ENCODE measurements around the gene ZNF438.

Gene ZNF438

GRCh38 chr10:30865141-30865926, 166.3 kb downstream of the ZNF438 start:
- Histone ChIP-seq H3K36me3 (ENCODE audit: control insufficient read depth, insufficient read depth, low read length) (no peaks in the 10 kb centered on the region), H3K27ac (ENCODE audit: low read length) (no peak overlapping the region), H3K4me3 (ENCODE audit: low read length) (no peak overlapping the region), H3K9me3 (ENCODE audit: control insufficient read depth, insufficient read depth, low read length) (no peaks in the 10 kb centered on the region), H3K4me1 (ENCODE audit: control insufficient read depth, insufficient read depth, low read length) (no peaks in the 10 kb centered on the region), H3K27me3 (ENCODE audit: control insufficient read depth, insufficient read depth, low read length) (no peaks in the 10 kb centered on the region)
- WGBS (ENCODE audit: insufficient coverage, insufficient read length): no CpG with 5 or more reads among the region's 7 CpGs
- DNase-seq (ENCODE audit: low read depth, low spot score): no peak

- no peak overlapping the region for H3K27ac ChIP-seq (ENCODE audit: low read length)
- no peaks in the 10 kb centered on the region for H3K4me1 ChIP-seq (ENCODE audit: control insufficient read depth, insufficient read depth, low read length)
- H3K4me3 ChIP-seq (ENCODE audit: low read length): no peak overlapping the region
- no peaks in the 10 kb centered on the region for H3K27me3 ChIP-seq (ENCODE audit: control insufficient read depth, insufficient read depth, low read length)
- H3K36me3 ChIP-seq (ENCODE audit: control insufficient read depth, insufficient read depth, low read length): no peaks in the 10 kb centered on the region
- DNase-seq (ENCODE audit: low read depth, low spot score): no peak
- no CpG with 5 or more reads among the region's 9 CpGs for whole genome bisulfite sequencing (ENCODE audit: insufficient coverage, insufficient read length)
- H3K9me3 ChIP-seq (ENCODE audit: control insufficient read depth, insufficient read depth, low read length): no peaks in the 10 kb centered on the region
Observed at GRCh38 chr10:30863516-30864210, 168.0 kb downstream of the ZNF438 start.

GRCh38 chr10:30862486-30862885, 169.2 kb downstream of the ZNF438 start:
- DNase-seq (ENCODE audit: low read depth, low spot score): no peak
- H3K9me3 ChIP-seq (ENCODE audit: control insufficient read depth, insufficient read depth, low read length): no peaks in the 10 kb centered on the region
- no peak overlapping the region for H3K4me3 ChIP-seq (ENCODE audit: low read length)
- H3K27ac ChIP-seq (ENCODE audit: low read length): no peak overlapping the region
- H3K36me3 ChIP-seq (ENCODE audit: control insufficient read depth, insufficient read depth, low read length): no peaks in the 10 kb centered on the region
- H3K4me1 ChIP-seq (ENCODE audit: control insufficient read depth, insufficient read depth, low read length): peaks cover 2% of the 10 kb centered on the region; the same call in 1 of the 2 replicates
- H3K27me3 ChIP-seq (ENCODE audit: control insufficient read depth, insufficient read depth, low read length): no peaks in the 10 kb centered on the region
- no CpG with 5 or more reads among the region's 2 CpGs for WGBS (ENCODE audit: insufficient coverage, insufficient read length)

GRCh38 chr10:30861976-30862375, 169.7 kb downstream of the ZNF438 start:
- Histone ChIP-seq H3K36me3 (ENCODE audit: control insufficient read depth, insufficient read depth, low read length) (no peaks in the 10 kb centered on the region), H3K9me3 (ENCODE audit: control insufficient read depth, insufficient read depth, low read length) (no peaks in the 10 kb centered on the region), H3K27me3 (ENCODE audit: control insufficient read depth, insufficient read depth, low read length) (no peaks in the 10 kb centered on the region), H3K27ac (ENCODE audit: low read length) (no peak overlapping the region), H3K4me1 (ENCODE audit: control insufficient read depth, insufficient read depth, low read length) (peaks cover 2% of the 10 kb centered on the region; the same call in 1 of the 2 replicates), H3K4me3 (ENCODE audit: low read length) (no peak overlapping the region)
- WGBS (ENCODE audit: insufficient coverage, insufficient read length): no CpG with 5 or more reads among the region's 3 CpGs
- DNase-seq (ENCODE audit: low read depth, low spot score): no peak

DNA sequence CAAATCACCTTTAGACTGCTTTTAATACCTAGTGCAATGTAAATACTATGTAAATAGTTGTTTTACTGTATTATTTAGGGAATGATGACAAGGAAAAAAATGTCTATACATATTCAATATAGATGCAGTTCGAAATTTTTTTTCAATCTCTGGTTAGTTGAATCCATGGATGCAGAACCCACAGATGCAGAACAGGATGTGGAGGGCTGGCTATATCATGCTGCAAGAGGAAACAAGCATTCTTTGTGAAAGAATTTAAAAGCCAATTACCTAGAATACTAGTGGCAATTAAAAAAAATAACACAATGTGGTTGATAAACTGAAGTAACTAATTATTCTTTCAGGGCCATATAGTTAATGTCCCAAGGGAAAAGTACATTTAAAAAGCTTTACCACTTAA, 170.4 kb downstream of the ZNF438 start:
- Histone ChIP-seq H3K27me3 (ENCODE audit: control insufficient read depth, insufficient read depth, low read length) (no peaks in the 10 kb centered on the region), H3K27ac (ENCODE audit: low read length) (no peak overlapping the region)
- WGBS (ENCODE audit: insufficient coverage, insufficient read length): no CpG with 5 or more reads among the region's 1 CpG

DNA sequence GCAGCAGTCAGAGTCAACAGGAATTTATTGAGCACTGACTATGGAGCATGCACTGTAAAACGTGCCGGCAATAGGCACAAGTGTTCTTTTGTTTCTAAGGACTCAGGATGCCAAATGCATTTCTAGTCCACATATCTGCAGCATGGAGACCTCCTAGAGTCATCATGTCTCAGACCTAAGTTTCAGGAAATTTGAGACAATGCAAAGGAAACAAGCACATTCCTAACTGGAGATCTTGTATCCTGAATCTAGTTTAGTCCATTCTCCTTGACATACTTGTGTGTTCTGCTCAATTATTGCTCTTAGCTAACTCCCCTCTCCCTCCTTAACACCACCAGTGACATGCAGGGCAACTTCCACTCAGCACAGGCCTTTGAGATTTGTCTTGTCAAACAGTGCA, 173.2 kb downstream of the ZNF438 start:
- Histone ChIP-seq H3K4me1 (ENCODE audit: control insufficient read depth, insufficient read depth, low read length) (peaks cover 2% of the 10 kb centered on the region; the same call in 1 of the 2 replicates), H3K27ac (ENCODE audit: low read length) (no peak overlapping the region), H3K4me3 (ENCODE audit: low read length) (no peak overlapping the region), H3K27me3 (ENCODE audit: control insufficient read depth, insufficient read depth, low read length) (no peaks in the 10 kb centered on the region), H3K36me3 (ENCODE audit: control insufficient read depth, insufficient read depth, low read length) (no peaks in the 10 kb centered on the region), H3K9me3 (ENCODE audit: control insufficient read depth, insufficient read depth, low read length) (no peaks in the 10 kb centered on the region)
- no CpG with 5 or more reads among the region's 2 CpGs for WGBS (ENCODE audit: insufficient coverage, insufficient read length)
- DNase-seq (ENCODE audit: low read depth, low spot score): no peak

More for the DNA sequence above, 170.4 kb downstream of the ZNF438 start:
- H3K9me3 ChIP-seq (ENCODE audit: control insufficient read depth, insufficient read depth, low read length): no peaks in the 10 kb centered on the region
- no peak for DNase-seq (ENCODE audit: low read depth, low spot score)
- H3K36me3 ChIP-seq (ENCODE audit: control insufficient read depth, insufficient read depth, low read length): no peaks in the 10 kb centered on the region
- no peak overlapping the region for H3K4me3 ChIP-seq (ENCODE audit: low read length)
- peaks cover 2% of the 10 kb centered on the region; the same call in 1 of the 2 replicates for H3K4me1 ChIP-seq (ENCODE audit: control insufficient read depth, insufficient read depth, low read length)

- H3K9me3 ChIP-seq (ENCODE audit: control insufficient read depth, insufficient read depth, low read length): no peaks in the 10 kb centered on the region
- H3K27ac ChIP-seq (ENCODE audit: low read length): no peak overlapping the region
- WGBS (ENCODE audit: insufficient coverage, insufficient read length): no CpG with 5 or more reads among the region's 3 CpGs
- no peaks in the 10 kb centered on the region for H3K27me3 ChIP-seq (ENCODE audit: control insufficient read depth, insufficient read depth, low read length)
- no peak for DNase-seq (ENCODE audit: low read depth, low spot score)
- peaks cover 2% of the 10 kb centered on the region; the same call in 1 of the 2 replicates for H3K4me1 ChIP-seq (ENCODE audit: control insufficient read depth, insufficient read depth, low read length)
- no peak overlapping the region for H3K4me3 ChIP-seq (ENCODE audit: low read length)
- no peaks in the 10 kb centered on the region for H3K36me3 ChIP-seq (ENCODE audit: control insufficient read depth, insufficient read depth, low read length)
Observed at GRCh38 chr10:30857803-30858202, 173.9 kb downstream of the ZNF438 start.

- H3K27me3 ChIP-seq (ENCODE audit: control insufficient read depth, insufficient read depth, low read length): no peaks in the 10 kb centered on the region
- H3K9me3 ChIP-seq (ENCODE audit: control insufficient read depth, insufficient read depth, low read length): no peaks in the 10 kb centered on the region
- no peaks in the 10 kb centered on the region for H3K36me3 ChIP-seq (ENCODE audit: control insufficient read depth, insufficient read depth, low read length)
- H3K4me3 ChIP-seq (ENCODE audit: low read length): no peak overlapping the region
- no peak for DNase-seq (ENCODE audit: low read depth, low spot score)
- H3K27ac ChIP-seq (ENCODE audit: low read length): no peak overlapping the region
- peaks cover 2% of the 10 kb centered on the region; the same call in 1 of the 2 replicates for H3K4me1 ChIP-seq (ENCODE audit: control insufficient read depth, insufficient read depth, low read length)
- WGBS (ENCODE audit: insufficient coverage, insufficient read length): no CpG with 5 or more reads among the region's 5 CpGs
Observed at GRCh38 chr10:30855131-30855530, 176.5 kb downstream of the ZNF438 start.

- no peak overlapping the region for H3K27ac ChIP-seq (ENCODE audit: low read length)
- no peak for DNase-seq (ENCODE audit: low read depth, low spot score)
- whole genome bisulfite sequencing (ENCODE audit: insufficient coverage, insufficient read length): no CpG with 5 or more reads among the region's 4 CpGs
Observed at GRCh38 chr10:30854656-30855055, 177.0 kb downstream of the ZNF438 start.

DNA sequence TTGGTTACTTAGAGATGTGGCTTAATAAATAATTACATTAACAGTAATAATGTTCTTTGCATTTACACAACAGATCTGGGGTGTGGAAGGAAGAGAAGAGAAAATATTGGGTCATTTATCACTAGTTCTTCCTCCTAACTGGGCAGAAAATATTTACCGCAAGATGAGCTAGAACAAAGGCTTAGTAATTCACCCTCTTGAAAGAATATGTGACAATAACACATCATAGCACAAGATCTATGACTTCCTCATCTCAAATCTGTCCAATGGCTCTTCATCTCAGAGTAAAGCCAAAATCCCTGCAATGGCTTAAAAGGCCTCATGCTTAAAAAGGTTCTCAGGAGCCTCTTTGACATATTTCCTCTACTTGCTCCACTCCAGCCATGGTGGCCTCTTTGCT, 178.6 kb downstream of the ZNF438 start:
- no peaks in the 10 kb centered on the region for H3K36me3 ChIP-seq (ENCODE audit: control insufficient read depth, insufficient read depth, low read length)
- H3K27ac ChIP-seq (ENCODE audit: low read length): no peak overlapping the region
- no peaks in the 10 kb centered on the region for H3K4me1 ChIP-seq (ENCODE audit: control insufficient read depth, insufficient read depth, low read length)
- H3K9me3 ChIP-seq (ENCODE audit: control insufficient read depth, insufficient read depth, low read length): no peaks in the 10 kb centered on the region
- no peaks in the 10 kb centered on the region for H3K27me3 ChIP-seq (ENCODE audit: control insufficient read depth, insufficient read depth, low read length)
- DNase-seq (ENCODE audit: low read depth, low spot score): no peak
- no CpG with 5 or more reads among the region's 1 CpG for WGBS (ENCODE audit: insufficient coverage, insufficient read length)
- no peak overlapping the region for H3K4me3 ChIP-seq (ENCODE audit: low read length)

More at GRCh38 chr10:30854656-30855055, 177.0 kb downstream of the ZNF438 start:
- Histone ChIP-seq H3K36me3 (ENCODE audit: control insufficient read depth, insufficient read depth, low read length) (no peaks in the 10 kb centered on the region), H3K4me1 (ENCODE audit: control insufficient read depth, insufficient read depth, low read length) (peaks cover 2% of the 10 kb centered on the region; the same call in 1 of the 2 replicates), H3K4me3 (ENCODE audit: low read length) (no peak overlapping the region), H3K9me3 (ENCODE audit: control insufficient read depth, insufficient read depth, low read length) (no peaks in the 10 kb centered on the region), H3K27me3 (ENCODE audit: control insufficient read depth, insufficient read depth, low read length) (no peaks in the 10 kb centered on the region)

All from iPS DF 6.9 (cell line).